Measurements from ENCODE around the gene SCUBE2.
A peak's percentile ranks its signal among the peaks of the same experiment; 100 is the strongest.

Gene SCUBE2

DNA sequence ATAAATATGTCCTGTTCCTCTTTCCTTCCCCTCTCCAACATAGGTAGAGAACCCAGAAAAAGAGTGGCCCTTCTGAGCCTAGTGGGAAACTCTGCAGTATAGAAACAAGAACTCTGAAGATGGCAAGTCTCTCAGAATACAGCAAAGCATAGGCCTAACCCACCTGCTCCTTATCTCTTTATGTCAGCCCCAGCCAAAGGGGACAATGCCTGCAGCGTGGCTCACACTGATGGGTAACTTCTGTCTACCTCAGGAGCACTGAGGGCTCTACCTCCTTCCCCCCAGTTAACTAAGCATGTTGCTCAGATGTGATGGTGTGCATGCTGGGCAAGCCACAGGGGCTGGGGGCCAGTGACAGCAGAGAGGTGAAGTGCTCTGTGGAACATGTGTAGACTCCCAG, 82.7 kb downstream of the SCUBE2 start:
- no peak for DNase-seq (ENCODE audit: low spot score)
- TF ChIP-seq, protein P1, sequence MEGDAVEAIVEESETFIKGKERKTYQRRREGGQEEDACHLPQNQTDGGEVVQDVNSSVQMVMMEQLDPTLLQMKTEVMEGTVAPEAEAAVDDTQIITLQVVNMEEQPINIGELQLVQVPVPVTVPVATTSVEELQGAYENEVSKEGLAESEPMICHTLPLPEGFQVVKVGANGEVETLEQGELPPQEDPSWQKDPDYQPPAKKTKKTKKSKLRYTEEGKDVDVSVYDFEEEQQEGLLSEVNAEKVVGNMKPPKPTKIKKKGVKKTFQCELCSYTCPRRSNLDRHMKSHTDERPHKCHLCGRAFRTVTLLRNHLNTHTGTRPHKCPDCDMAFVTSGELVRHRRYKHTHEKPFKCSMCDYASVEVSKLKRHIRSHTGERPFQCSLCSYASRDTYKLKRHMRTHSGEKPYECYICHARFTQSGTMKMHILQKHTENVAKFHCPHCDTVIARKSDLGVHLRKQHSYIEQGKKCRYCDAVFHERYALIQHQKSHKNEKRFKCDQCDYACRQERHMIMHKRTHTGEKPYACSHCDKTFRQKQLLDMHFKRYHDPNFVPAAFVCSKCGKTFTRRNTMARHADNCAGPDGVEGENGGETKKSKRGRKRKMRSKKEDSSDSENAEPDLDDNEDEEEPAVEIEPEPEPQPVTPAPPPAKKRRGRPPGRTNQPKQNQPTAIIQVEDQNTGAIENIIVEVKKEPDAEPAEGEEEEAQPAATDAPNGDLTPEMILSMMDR (conservative IDR thresholded peaks at IDR 0.05; ENCODE audit: low read depth), result no peak
- ChIA-PET POLR2A (ENCODE audit: low non-redundant PET) (no interaction called here), CTCF (no interaction called here)
- H3K27ac ChIP-seq, result no peak overlapping the region

DNA sequence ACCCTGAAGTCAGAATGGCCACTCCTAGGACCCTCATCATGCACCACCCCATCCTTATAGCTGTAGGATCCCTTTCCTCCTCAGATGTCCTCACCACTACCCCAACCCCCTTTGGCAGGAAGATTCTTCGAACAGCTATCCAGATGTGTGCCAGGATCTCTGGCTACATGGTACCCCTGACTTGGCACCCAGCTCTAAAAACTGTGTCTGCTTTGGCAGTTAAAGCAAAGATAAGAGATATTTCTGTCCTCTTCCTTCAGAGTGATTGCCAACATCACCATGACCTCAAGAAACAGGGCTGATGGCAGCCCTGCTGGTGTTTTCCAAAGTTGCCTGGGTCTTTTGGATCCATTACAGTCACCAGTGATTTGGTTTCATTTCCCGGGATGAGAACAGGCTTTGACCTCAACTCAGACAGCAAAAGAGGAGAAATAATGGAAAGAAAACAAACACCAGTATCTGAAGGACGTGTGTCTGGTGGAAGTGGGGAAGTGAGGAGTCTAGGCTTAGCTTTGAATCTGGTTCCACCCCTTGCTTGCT, 83.3 kb downstream of the SCUBE2 start:
- no peak overlapping the region for H3K27ac ChIP-seq
- ChIA-PET CTCF (no interaction called here), POLR2A (ENCODE audit: low non-redundant PET) (no interaction called here)
- no peak for DNase-seq (ENCODE audit: low spot score)
- TF ChIP-seq, protein P1 (conservative IDR thresholded peaks at IDR 0.05; ENCODE audit: low read depth), result no peak

DNA sequence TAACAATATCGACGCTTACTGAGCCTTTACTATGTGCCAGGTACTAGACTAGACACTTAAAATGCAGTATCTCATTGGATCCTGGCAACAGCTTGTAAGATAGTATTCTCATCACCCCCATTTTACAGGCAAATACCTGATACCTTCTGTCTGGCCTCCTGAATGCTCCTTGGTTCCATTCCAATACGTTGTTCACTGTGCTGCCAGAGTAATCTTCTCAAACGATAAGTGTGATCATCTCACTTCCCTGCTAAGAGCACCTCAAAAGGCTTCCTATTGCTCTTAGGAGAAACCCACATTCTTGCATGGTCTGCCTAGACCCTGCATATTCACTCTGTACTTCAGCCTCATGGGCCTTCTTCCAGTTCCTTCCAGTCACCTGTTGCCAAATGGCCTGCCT, 86.3 kb downstream of the SCUBE2 start:
- ChIA-PET POLR2A (ENCODE audit: low non-redundant PET) (no interaction called here), CTCF (interaction anchor here (0.6 to 0.9 kb wide), 2 partner anchors 10 to 43 kb away, joined by 3 read pairs; no protein-coding TSS in a partner anchor)
- no peak for DNase-seq (ENCODE audit: low spot score)
- TF ChIP-seq, protein P1 (conservative IDR thresholded peaks at IDR 0.05; ENCODE audit: low read depth), result no peak
- H3K27ac ChIP-seq, result no peak overlapping the region

DNA sequence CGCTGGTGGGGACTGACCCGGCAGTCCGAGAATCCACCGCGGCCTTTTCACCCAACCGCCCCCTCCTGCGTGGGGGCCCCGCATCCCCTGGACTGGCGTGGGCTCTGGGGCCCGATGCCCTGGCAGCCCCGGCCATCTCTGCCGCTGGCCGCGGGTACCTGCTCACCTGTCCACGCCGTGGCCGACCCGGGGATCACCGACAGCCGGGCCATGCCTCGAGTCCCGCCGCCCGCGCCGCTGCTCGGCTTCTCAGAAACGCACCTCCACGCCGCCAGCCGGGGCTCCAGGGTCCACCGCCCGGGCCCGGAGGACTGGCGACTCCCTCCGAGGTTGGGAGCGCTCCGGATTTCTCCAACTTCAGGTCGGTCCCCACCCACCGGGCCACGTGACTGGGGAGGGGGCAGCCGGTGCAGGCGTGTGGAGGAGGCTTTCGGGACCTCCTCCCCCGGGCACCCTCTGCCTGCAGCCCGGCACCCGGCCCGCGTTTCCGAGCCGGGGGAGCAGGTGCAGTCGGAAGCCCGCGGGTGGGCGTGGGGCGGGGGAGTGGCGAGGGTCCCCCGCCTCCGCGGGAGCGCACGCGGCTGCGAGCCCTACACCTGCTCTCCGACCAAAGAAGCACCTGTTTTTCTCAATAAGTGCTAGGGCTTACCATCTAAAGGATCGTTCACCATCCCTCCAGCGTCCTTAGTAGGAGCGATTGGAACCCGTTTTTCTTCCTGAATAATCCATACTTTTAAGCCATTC, 87.0 kb downstream of the SCUBE2 start:
- H3K27ac ChIP-seq, result no peak overlapping the region
- ChIA-PET CTCF (interaction anchor here (0.6 to 0.9 kb wide), 3 partner anchors 44 to 502 kb away, joined by 3 to 4 read pairs (median 3); partner anchors contain the start of gene ZNF143), POLR2A (ENCODE audit: low non-redundant PET) (no interaction called here)
- no peak for DNase-seq (ENCODE audit: low spot score)
- TF ChIP-seq, protein P1 (conservative IDR thresholded peaks at IDR 0.05; ENCODE audit: low read depth), result no peak

DNA sequence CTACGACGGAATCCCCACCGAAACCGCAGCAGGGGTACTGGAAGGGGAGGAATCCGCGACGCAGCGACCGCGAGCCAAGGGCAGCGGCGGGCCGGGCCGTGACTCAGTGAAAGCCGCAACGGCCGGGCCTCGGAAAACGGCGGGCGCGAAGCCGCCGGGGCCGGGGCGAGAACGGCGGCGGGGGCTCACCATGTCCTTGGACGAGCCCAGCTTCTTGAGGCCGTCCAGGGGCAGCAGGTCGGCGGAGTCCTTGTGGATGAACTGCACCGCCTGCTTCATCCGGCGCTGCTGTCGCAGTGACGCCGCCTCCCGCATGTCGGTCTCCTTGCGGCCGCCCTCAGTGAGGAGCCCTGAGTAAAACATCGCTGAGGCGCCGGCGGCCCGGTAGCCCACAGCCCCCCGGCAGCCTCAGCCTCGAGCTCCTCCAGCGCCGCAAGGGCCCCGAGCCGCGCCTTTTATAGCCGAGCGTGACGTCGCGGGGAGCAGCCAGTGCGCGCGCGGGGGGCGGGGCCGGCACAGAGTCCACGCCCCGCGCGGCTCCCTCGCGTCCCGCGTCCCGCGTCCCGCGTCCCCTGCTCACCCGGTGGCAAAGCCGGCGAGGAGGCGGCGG, 87.7 kb downstream of the SCUBE2 start, which contains the start of gene NRIP3:
NRIP3 (minus strand) TSS at position 429 of the 610 bp plus-strand sequence; CDS start at position 363, 66 bp downstream.
- no peak within 1 kb of the TSS for H3K27ac ChIP-seq
- ChIA-PET CTCF (interaction anchor here (0.6 to 0.9 kb wide), 3 partner anchors 12 to 503 kb away, joined by 3 to 4 read pairs (median 4); partner anchors contain the start of gene ZNF143), POLR2A (ENCODE audit: low non-redundant PET) (no interaction called here)
- TF ChIP-seq, protein P1 (conservative IDR thresholded peaks at IDR 0.05; ENCODE audit: low read depth), result no peak
- peak; percentile 62 for DNase-seq (ENCODE audit: low spot score)

DNA sequence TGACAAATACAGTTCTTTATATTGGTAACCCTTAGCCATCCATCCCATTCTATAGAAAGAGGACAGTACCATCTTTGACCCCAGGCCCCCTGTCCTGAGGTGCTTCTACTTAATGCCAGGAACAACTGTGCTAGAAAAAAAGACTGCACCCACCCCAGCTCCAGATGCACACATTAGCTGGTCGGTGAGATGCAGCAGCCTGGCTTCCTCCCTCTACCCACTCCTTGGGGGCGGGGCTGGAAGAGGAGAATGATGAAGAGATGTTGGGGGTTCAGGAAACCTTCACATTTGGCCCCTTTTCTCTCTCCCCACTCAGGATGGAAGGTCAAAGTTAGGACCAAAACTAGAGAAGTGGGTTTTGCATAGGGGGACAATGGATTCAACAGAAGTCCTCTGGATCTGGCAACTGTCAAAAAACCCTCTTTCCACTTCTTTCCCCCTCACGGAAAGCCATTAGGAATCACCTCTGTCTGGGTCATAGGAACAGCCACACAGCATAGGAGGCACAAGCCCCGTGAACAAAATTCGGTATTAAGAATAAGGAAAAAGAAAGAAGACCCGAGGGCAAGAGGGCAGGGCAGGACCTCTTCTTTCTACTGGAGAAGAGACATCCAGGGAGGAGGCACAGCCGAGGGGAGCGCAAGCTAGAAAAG, 88.4 kb downstream of the SCUBE2 start:
- CTCF ChIA-PET, result interaction anchor here (0.8 to 0.9 kb wide), 2 partner anchors 13 to 503 kb away, joined by 4 read pairs; no protein-coding TSS in a partner anchor
- DNase-seq (ENCODE audit: low spot score), result no peak
- POLR2A ChIA-PET (ENCODE audit: low non-redundant PET), result no interaction called here

More for the DNA sequence above, 88.4 kb downstream of the SCUBE2 start:
- TF ChIP-seq, protein P1 (conservative IDR thresholded peaks at IDR 0.05; ENCODE audit: low read depth), result no peak
- H3K27ac ChIP-seq, result no peak overlapping the region
